Testis (tissue), 3 donors: Measurements from ENCODE around the gene GLCE. TPM values are rescaled to one million over a fixed set of nuclear protein-coding genes. Genes with fewer than 3 reads are reported as not detected.

Experiments
- DNase-seq: peaks from one replicate; pipeline ENCODE4 v3.0.0-alpha.2; 2019
- H3K27ac ChIP-seq, 2 donors: fragments of 200-600 bp; sonication (generic); one replicate each; pipeline ENCODE4 v1.5.1; 2019
- H3K27me3 ChIP-seq: fragments of 200-600 bp; sonication (generic); one replicate; pipeline ENCODE4 v1.5.1; 2019
- H3K36me3 ChIP-seq: fragments of 200-600 bp; sonication (generic); one replicate; pipeline ENCODE4 v1.5.1; 2017; ENCODE audit warnings: low read depth; ENCODE audit errors: missing control alignments
- H3K4me1 ChIP-seq: fragments of 200-600 bp; sonication (generic); one replicate; pipeline ENCODE4 v1.5.1; 2019
- H3K4me3 ChIP-seq, 2 donors: fragments of 200-600 bp; sonication (generic); one replicate each; pipeline ENCODE4 v1.5.1; 2017 to 2019
- H3K9me3 ChIP-seq: fragments of 200-600 bp; sonication (generic); one replicate; pipeline ENCODE4 v1.5.1; 2017
- CTCF ChIP-seq, 3 experiments: fragments of 450-650 bp in 2 of 3; fragments of 200-600 bp in 1 of 3; sonication (generic) in 1 of 3; IDR thresholded peaks; one replicate each; pipeline ENCODE4 v1.5.1; 2016 to 2019; ENCODE audit warnings: antibody characterized with exemption in 3 of 3, mild to moderate bottlenecking in 2 of 3, moderate library complexity in 1 of 3
- POLR2A ChIP-seq: fragments of 450-650 bp; IDR thresholded peaks from one replicate; pipeline ENCODE4 v1.6.1; 2017; ENCODE audit warnings: antibody characterized with exemption, mild to moderate bottlenecking, moderate library complexity
- WGBS, 2 donors: methylation state at CpG; one replicate each; pipeline ENCODE4 v1.1.5; 2018; 5-methylcytosine and 5-hydroxymethylcytosine counted together
- intact Hi-C: fragments of 100-400 bp; cut with DNase I; formaldehyde crosslinking; loops from one replicate; pipeline ENCODE4 v1.15.1; 2023; ENCODE audit warnings: low total_unique reads
- polyA plus RNA-seq: library from polyadenylated mRNA; stranded (reverse); fragments of 350-450 nt; fragmentation: Illumina TruSeq; extraction: RNeasy Lipid Tissue Mini Kit (QIAGEN cat#74804); gene quantifications from one replicate; pipeline ENCODE4 v1.2.3, GENCODE V29; 2014; ENCODE audit warnings: low read depth, low replicate concordance; ENCODE audit not compliant: insufficient read depth
- total RNA-seq, 2 donors: library from RNA; depleted of rRNA; stranded (reverse); fragments of >200 nt; gene quantifications; one replicate each; pipeline ENCODE4 v1.2.3, GENCODE V29; 2016

GLCE gene
- total and polyA plus RNA-seq, 3 donors from 2014 or later: 10.2 to 18.0 (median 15.5) TPM

GRCh38 chr15:69305933-69306568 is 145.6 kb downstream of the GLCE start:
- intact Hi-C loops: no loop called here
- TF ChIP-seq CTCF (IDR thresholded peaks at IDR 0.05) (no peak), POLR2A (no peak)
- Histone ChIP-seq H3K4me1 (no peaks in the 10 kb centered on the region), H3K9me3 (no peaks in the 10 kb centered on the region), H3K4me3 (no peak overlapping the region), H3K27ac (no peak overlapping the region), H3K27me3 (no peaks in the 10 kb centered on the region), H3K36me3 (no peaks in the 10 kb centered on the region)
- DNase-seq: no peak
- whole genome bisulfite sequencing, 2 donors: 85 to 97% methylated on average over 9 of the region's 9 CpGs

GRCh38 chr15:69307939-69308338 is 147.5 kb downstream of the GLCE start:
- no peak for DNase-seq
- TF ChIP-seq POLR2A: no peak
- TF ChIP-seq CTCF (IDR thresholded peaks at IDR 0.05): no peak
- intact Hi-C loops: no loop called here

GRCh38 chr15:69308949-69309348 is 148.5 kb downstream of the GLCE start:
- WGBS, 2 donors: 89 to 91% methylated on average over 5 of the region's 5 CpGs
- H3K4me3 ChIP-seq: no peak overlapping the region
- no peaks in the 10 kb centered on the region for H3K36me3 ChIP-seq
- no peaks in the 10 kb centered on the region for H3K4me1 ChIP-seq
- no peaks in the 10 kb centered on the region for H3K9me3 ChIP-seq
- no peak for TF ChIP-seq CTCF (IDR thresholded peaks at IDR 0.05)
- no peak for TF ChIP-seq POLR2A
- no peak overlapping the region for H3K27ac ChIP-seq
- intact Hi-C loops: no loop called here
- DNase-seq: no peak
- no peaks in the 10 kb centered on the region for H3K27me3 ChIP-seq

More at GRCh38 chr15:69307939-69308338, 147.5 kb downstream of the GLCE start:
- Histone ChIP-seq H3K9me3 (no peaks in the 10 kb centered on the region), H3K36me3 (no peaks in the 10 kb centered on the region), H3K4me3 (no peak overlapping the region), H3K27ac (no peak overlapping the region), H3K4me1 (no peaks in the 10 kb centered on the region), H3K27me3 (no peaks in the 10 kb centered on the region)
- 82 to 90% methylated on average over 2 to 3 of the region's 3 CpGs for WGBS, 2 donors

- no peak for TF ChIP-seq CTCF (IDR thresholded peaks at IDR 0.05)
- TF ChIP-seq POLR2A: no peak
- Histone ChIP-seq H3K36me3 (no peaks in the 10 kb centered on the region), H3K4me3 (no peak overlapping the region), H3K27me3 (no peaks in the 10 kb centered on the region), H3K9me3 (no peaks in the 10 kb centered on the region), H3K4me1 (no peaks in the 10 kb centered on the region), H3K27ac (no peak overlapping the region)
- intact Hi-C loops: no loop called here
- 85 to 86% methylated on average over 5 of the region's 5 CpGs for WGBS, 2 donors
- DNase-seq: no peak
Observed at GRCh38 chr15:69311319-69311721, 150.9 kb downstream of the GLCE start.

- 77 to 83% methylated on average over 8 of the region's 8 CpGs for WGBS, 2 donors
- no peaks in the 10 kb centered on the region for H3K9me3 ChIP-seq
- DNase-seq: no peak
- no peak overlapping the region for H3K27ac ChIP-seq
- no peak for TF ChIP-seq POLR2A
- TF ChIP-seq CTCF (IDR thresholded peaks at IDR 0.05): no peak
- no peak overlapping the region for H3K4me3 ChIP-seq
- H3K27me3 ChIP-seq: no peaks in the 10 kb centered on the region
- no peaks in the 10 kb centered on the region for H3K36me3 ChIP-seq
- no peaks in the 10 kb centered on the region for H3K4me1 ChIP-seq
- intact Hi-C loops: no loop called here
Observed at GRCh38 chr15:69313432-69314000, 153.1 kb downstream of the GLCE start.
